Trophoblast cell (in vitro differentiated cells and primary cell): ENCODE results near the gene CPB2.

ENCODE experiments used
- DNase-seq, 2 donors: peaks; one replicate each; pipeline ENCODE4 v3.0.0-alpha.2; 2016
- H2AFZ ChIP-seq: 2 replicates; pipeline ENCODE4 v1.6.1; 2013; ENCODE audit warnings: low read length, moderate library complexity, mild to moderate bottlenecking; ENCODE audit not compliant: insufficient read depth, poor library complexity
- H2AK5ac ChIP-seq: 2 replicates; pipeline ENCODE4 v1.6.1; 2013; ENCODE audit warnings: mild to moderate bottlenecking, low read length
- H2BK120ac ChIP-seq: 2 replicates; pipeline ENCODE4 v1.6.1; 2013; ENCODE audit warnings: low read length, mild to moderate bottlenecking, moderate library complexity; ENCODE audit not compliant: insufficient read depth, poor library complexity
- H2BK12ac ChIP-seq: 2 replicates; pipeline ENCODE4 v1.6.1; 2013; ENCODE audit warnings: mild to moderate bottlenecking, low read length, moderate library complexity
- H2BK5ac ChIP-seq: 2 replicates; pipeline ENCODE4 v1.6.1; 2013; ENCODE audit warnings: low read length, low read depth, moderate library complexity, mild to moderate bottlenecking; ENCODE audit not compliant: poor library complexity
- H3K14ac ChIP-seq: 2 replicates; pipeline ENCODE4 v1.6.1; 2013; ENCODE audit warnings: mild to moderate bottlenecking, low read length
- H3K18ac ChIP-seq: 2 replicates; pipeline ENCODE4 v1.6.1; 2013; ENCODE audit warnings: mild to moderate bottlenecking, low read length
- H3K23ac ChIP-seq: 2 replicates; pipeline ENCODE4 v1.6.1; 2013; ENCODE audit warnings: low read length
- H3K27ac ChIP-seq: 2 replicates; pipeline ENCODE4 v1.5.1; 2013; ENCODE audit warnings: low read depth, mild to moderate bottlenecking, inconsistent platforms, low read length, moderate library complexity
- H3K27me3 ChIP-seq: 2 replicates; pipeline ENCODE4 v1.6.1; 2013; ENCODE audit warnings: inconsistent platforms, mild to moderate bottlenecking, low read length, moderate library complexity; ENCODE audit not compliant: insufficient read depth
- H3K36me3 ChIP-seq, 2 experiments: 1 replicate in 1 of 2; 2 replicates in 1 of 2; pipeline ENCODE4 v1.6.1; 2013; ENCODE audit warnings: low read length in 2 of 2, mild to moderate bottlenecking in 2 of 2, moderate library complexity in 1 of 2; ENCODE audit not compliant: insufficient read depth in 2 of 2, control insufficient read depth in 1 of 2
- H3K4ac ChIP-seq: 2 replicates; pipeline ENCODE4 v1.6.1; 2013; ENCODE audit warnings: low read depth, mild to moderate bottlenecking, low read length, moderate library complexity
- H3K4me1 ChIP-seq, 2 experiments: 1 replicate in 1 of 2; 2 replicates in 1 of 2; pipeline ENCODE4 v1.6.1; 2013; ENCODE audit warnings: low read length in 2 of 2, mild to moderate bottlenecking in 2 of 2, moderate library complexity in 1 of 2; ENCODE audit not compliant: insufficient read depth in 2 of 2, control insufficient read depth in 1 of 2
- H3K4me2 ChIP-seq: 2 replicates; pipeline ENCODE4 v1.6.1; 2013; ENCODE audit warnings: inconsistent platforms, mild to moderate bottlenecking, low read length, moderate library complexity
- H3K4me3 ChIP-seq: 2 replicates; pipeline ENCODE4 v1.5.1; 2013; ENCODE audit warnings: mild to moderate bottlenecking, low read depth, low read length, inconsistent platforms
- H3K79me1 ChIP-seq: one replicate; pipeline ENCODE4 v1.6.1; 2013; ENCODE audit warnings: low read length
- H3K79me2 ChIP-seq: 2 replicates; pipeline ENCODE4 v1.6.1; 2013; ENCODE audit warnings: low read length, mild to moderate bottlenecking; ENCODE audit not compliant: control insufficient read depth, insufficient read depth, poor library complexity
- H3K9ac ChIP-seq: 2 replicates; pipeline ENCODE4 v1.6.1; 2013; ENCODE audit warnings: mild to moderate bottlenecking, low read length
- H3K9me3 ChIP-seq: 2 replicates; pipeline ENCODE4 v1.6.1; 2013; ENCODE audit warnings: low read depth, mild to moderate bottlenecking, control low read depth, inconsistent platforms, low read length; ENCODE audit not compliant: insufficient read depth
- H4K12ac ChIP-seq: 2 replicates; pipeline ENCODE4 v1.6.1; 2013; ENCODE audit warnings: low read depth, mild to moderate bottlenecking, low read length, moderate library complexity
- H4K8ac ChIP-seq: 2 replicates; pipeline ENCODE4 v1.6.1; 2013; ENCODE audit warnings: low read depth, mild to moderate bottlenecking, low read length, moderate library complexity
- H4K91ac ChIP-seq: one replicate; pipeline ENCODE4 v1.6.1; 2013; ENCODE audit warnings: low read depth, mild to moderate bottlenecking, low read length, moderate library complexity
- WGBS: extraction: QIAGEN DNeasy Blood & Tissue Kit; methylation state at CpG from one replicate; pipeline ENCODE4 v1.1.7; 2013; ENCODE audit warnings: missing lambda C conversion rate; ENCODE audit not compliant: insufficient read length, insufficient coverage; ENCODE audit errors: extremely low coverage; 5-methylcytosine and 5-hydroxymethylcytosine counted together

Gene CPB2

GRCh38 chr13:46086985-46087384, 17.8 kb downstream of the CPB2 start:
- WGBS: no CpG with 5 or more reads among the region's 12 CpGs
- Histone ChIP-seq H3K4ac (no peak overlapping the region), H3K27ac (no peak overlapping the region), H3K79me2 (no peaks in the 10 kb centered on the region), H3K27me3 (no peaks in the 10 kb centered on the region), H4K91ac (no peak overlapping the region), H3K4me3 (no peak overlapping the region), H3K4me1 (no peaks in the 10 kb centered on the region), H2AK5ac (no peak overlapping the region), H3K4me2 (no peak overlapping the region), H3K18ac (no peak overlapping the region), H2BK120ac (no peak overlapping the region), H3K36me3 (no peaks in the 10 kb centered on the region), H3K23ac (no peak overlapping the region), H3K79me1 (no peaks in the 10 kb centered on the region), H3K14ac (no peak overlapping the region), H3K9ac (no peak overlapping the region), H2BK5ac (no peak overlapping the region), H2BK12ac (no peak overlapping the region), H3K9me3 (peaks cover 7% of the 10 kb centered on the region), H4K12ac (no peak overlapping the region), H4K8ac (no peak overlapping the region), H2AFZ (no peak overlapping the region)
- DNase-seq: peak; percentile 54 to 66

- Histone ChIP-seq H3K9ac (no peak overlapping the region), H3K27me3 (no peaks in the 10 kb centered on the region), H3K9me3 (peaks cover 7% of the 10 kb centered on the region), H3K18ac (no peak overlapping the region), H2BK5ac (no peak overlapping the region), H3K23ac (no peak overlapping the region), H2BK120ac (no peak overlapping the region), H3K79me2 (no peaks in the 10 kb centered on the region), H4K8ac (no peak overlapping the region), H3K36me3 (no peaks in the 10 kb centered on the region), H3K79me1 (no peaks in the 10 kb centered on the region), H4K12ac (no peak overlapping the region), H3K4me1 (no peaks in the 10 kb centered on the region), H3K4me2 (no peak overlapping the region), H3K27ac (no peak overlapping the region), H2BK12ac (no peak overlapping the region), H4K91ac (no peak overlapping the region), H2AFZ (no peak overlapping the region), H3K4me3 (no peak overlapping the region), H3K4ac (no peak overlapping the region), H2AK5ac (no peak overlapping the region), H3K14ac (no peak overlapping the region)
- WGBS: no CpG with 5 or more reads among the region's 12 CpGs
- peak; percentile 2 to 43 for DNase-seq
Observed at GRCh38 chr13:46086421-46086922, 18.4 kb downstream of the CPB2 start.

GRCh38 chr13:46085737-46086136, 19.1 kb downstream of the CPB2 start:
- no peaks in the 10 kb centered on the region for H3K79me2 ChIP-seq
- H3K79me1 ChIP-seq: no peaks in the 10 kb centered on the region
- no peak overlapping the region for H3K18ac ChIP-seq
- no CpG with 5 or more reads among the region's 13 CpGs for WGBS
- no peak overlapping the region for H4K12ac ChIP-seq
- H3K4me1 ChIP-seq: no peaks in the 10 kb centered on the region
- H3K4ac ChIP-seq: no peak overlapping the region
- no peak overlapping the region for H2AFZ ChIP-seq
- no peaks in the 10 kb centered on the region for H3K36me3 ChIP-seq
- no peak overlapping the region for H3K27ac ChIP-seq
- H3K9ac ChIP-seq: no peak overlapping the region
- H3K23ac ChIP-seq: no peak overlapping the region
- H4K91ac ChIP-seq: no peak overlapping the region
- no peak for DNase-seq
- no peaks in the 10 kb centered on the region for H3K27me3 ChIP-seq
- no peak overlapping the region for H3K4me2 ChIP-seq
- no peak overlapping the region for H2BK5ac ChIP-seq
- no peak overlapping the region for H3K4me3 ChIP-seq
- H4K8ac ChIP-seq: no peak overlapping the region
- H2AK5ac ChIP-seq: no peak overlapping the region
- H3K14ac ChIP-seq: no peak overlapping the region
- H3K9me3 ChIP-seq: peaks cover 7% of the 10 kb centered on the region
- no peak overlapping the region for H2BK120ac ChIP-seq
- H2BK12ac ChIP-seq: no peak overlapping the region

- no peak for DNase-seq
- no peak overlapping the region for H2AFZ ChIP-seq
- no peak overlapping the region for H3K4me3 ChIP-seq
- H3K79me1 ChIP-seq: no peaks in the 10 kb centered on the region
- H4K91ac ChIP-seq: no peak overlapping the region
- peaks cover 7% of the 10 kb centered on the region for H3K9me3 ChIP-seq
- no peak overlapping the region for H3K23ac ChIP-seq
- no peak overlapping the region for H2BK5ac ChIP-seq
- no peak overlapping the region for H3K18ac ChIP-seq
- no peak overlapping the region for H2BK12ac ChIP-seq
- H2BK120ac ChIP-seq: no peak overlapping the region
- H3K9ac ChIP-seq: no peak overlapping the region
- no peak overlapping the region for H4K8ac ChIP-seq
- no peak overlapping the region for H2AK5ac ChIP-seq
- no peak overlapping the region for H4K12ac ChIP-seq
- H3K36me3 ChIP-seq: no peaks in the 10 kb centered on the region
- no CpG with 5 or more reads among the region's 5 CpGs for WGBS
- H3K4me2 ChIP-seq: no peak overlapping the region
- no peak overlapping the region for H3K27ac ChIP-seq
- H3K14ac ChIP-seq: no peak overlapping the region
- H3K4ac ChIP-seq: no peak overlapping the region
- H3K27me3 ChIP-seq: no peaks in the 10 kb centered on the region
- H3K79me2 ChIP-seq: no peaks in the 10 kb centered on the region
- H3K4me1 ChIP-seq: no peaks in the 10 kb centered on the region
Observed at GRCh38 chr13:46082324-46082723, 22.5 kb downstream of the CPB2 start.
